Smooth muscle cell (in vitro differentiated cells): ENCODE results near the gene TIAM2. TPM values are rescaled to one million over a fixed set of nuclear protein-coding genes. Genes with fewer than 3 reads are reported as not detected.

Experiments used
- DNase-seq: peaks from one replicate; lab custom pipeline; 2025; ENCODE audit not compliant: unreplicated experiment; lab: John Stamatoyannopoulos, UW
- H2AFZ ChIP-seq: fragments of 200-600 bp; sonication (generic); 2 replicates; pipeline ENCODE4 v1.6.0; 2016; ENCODE audit warnings: antibody characterized with exemption, low read depth, mild to moderate bottlenecking
- H3F3A ChIP-seq: fragments of 200-600 bp; sonication (generic); 2 replicates; pipeline ENCODE4 v1.6.0; 2017; ENCODE audit warnings: antibody characterized with exemption, low read depth
- H3K27ac ChIP-seq: fragments of 200-600 bp; sonication (generic); 2 replicates; pipeline ENCODE4 v1.5.1; 2016; ENCODE audit warnings: low read depth, mild to moderate bottlenecking
- H3K27me3 ChIP-seq: fragments of 200-600 bp; sonication (generic); 2 replicates; pipeline ENCODE4 v1.6.1; 2016; ENCODE audit warnings: low read depth, mild to moderate bottlenecking
- H3K36me3 ChIP-seq: fragments of 200-600 bp; sonication (generic); 2 replicates; pipeline ENCODE4 v1.5.1; 2016; ENCODE audit warnings: low read depth
- H3K4me1 ChIP-seq: fragments of 200-600 bp; sonication (generic); 2 replicates; pipeline ENCODE4 v1.5.1; 2016; ENCODE audit warnings: low read depth
- H3K4me2 ChIP-seq: fragments of 200-600 bp; sonication (generic); 2 replicates; pipeline ENCODE4 v1.6.0; 2016; ENCODE audit warnings: mild to moderate bottlenecking
- H3K4me3 ChIP-seq: fragments of 200-600 bp; sonication (generic); 2 replicates; pipeline ENCODE4 v1.5.1; 2016; ENCODE audit warnings: mild to moderate bottlenecking
- H3K79me2 ChIP-seq: fragments of 200-600 bp; sonication (generic); 2 replicates; pipeline ENCODE4 v1.6.0; 2016; ENCODE audit warnings: low read depth, mild to moderate bottlenecking
- H3K9ac ChIP-seq: fragments of 200-600 bp; sonication (generic); 2 replicates; pipeline ENCODE4 v1.6.0; 2016; ENCODE audit warnings: low read depth
- H3K9me3 ChIP-seq: fragments of 200-600 bp; sonication (generic); replicated peaks from 2 replicates; pipeline ENCODE4 v1.5.1; 2016; ENCODE audit warnings: low read depth
- H4K20me1 ChIP-seq: fragments of 200-600 bp; sonication (generic); 2 replicates; pipeline ENCODE4 v1.6.0; 2016; ENCODE audit warnings: low read depth
- WGBS: methylation state at CpG from one replicate; pipeline ENCODE4 v1.1.7; 2016; ENCODE audit warnings: low lambda C conversion rate; 5-methylcytosine and 5-hydroxymethylcytosine counted together
- polyA plus RNA-seq: library from polyadenylated mRNA; unstranded; fragments of >200 nt; fragmentation: Nextera tagmentation; extraction: Ambion mirVana; gene quantifications from 2 replicates; pipeline ENCODE4 v1.2.1, GENCODE V29; 2016
- total RNA-seq: library from RNA; depleted of rRNA; stranded (reverse); fragments of >200 nt; gene quantifications from 2 replicates; pipeline ENCODE4 v1.2.3, GENCODE V29; 2014
- TF ChIP-seq, protein P1 (sequence below): fragments of 200-600 bp; sonication (generic); IDR thresholded peaks from 2 replicates; pipeline ENCODE4 v1.5.1; 2017; ENCODE audit warnings: borderline replicate concordance, mild to moderate bottlenecking, antibody characterized with exemption; ENCODE audit not compliant: insufficient read depth, poor library complexity, severe bottlenecking

The TIAM2 gene
- total and polyA plus RNA-seq, 2 experiments from 2014 or later, result 13.1 to 24.9 TPM

DNA sequence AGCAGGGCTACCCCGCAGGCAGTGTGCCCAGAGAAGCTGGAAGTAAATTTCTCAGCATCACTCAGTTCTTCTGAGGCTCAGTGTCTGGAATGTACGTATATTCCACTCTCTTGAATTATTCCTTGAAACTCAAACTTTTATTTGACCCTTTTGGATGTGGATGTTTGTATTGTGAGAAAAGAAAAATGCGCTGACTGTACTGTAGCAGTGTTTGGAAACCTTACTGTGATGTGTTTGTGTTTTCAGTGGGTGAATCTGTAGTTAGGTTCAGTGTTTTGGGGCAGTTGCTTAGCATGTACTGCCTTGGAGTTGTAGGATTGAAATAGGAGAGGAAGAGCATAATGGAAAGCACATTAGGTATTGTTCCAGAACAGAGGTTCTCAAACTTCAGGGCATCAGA is 13.5 kb downstream of the TIAM2 start:
- WGBS, result 94% methylated on average over 3 of the region's 3 CpGs
- no peaks in the 10 kb centered on the region for H3K36me3 ChIP-seq
- H3K79me2 ChIP-seq, result peaks cover 22% of the 10 kb centered on the region
- no peak overlapping the region for H3K4me2 ChIP-seq
- no peaks in the 10 kb centered on the region for H3K9me3 ChIP-seq
- peaks cover 14% of the 10 kb centered on the region for H4K20me1 ChIP-seq
- no peaks in the 10 kb centered on the region for H3K27me3 ChIP-seq
- no peak overlapping the region for H3K4me3 ChIP-seq
- no peak overlapping the region for H3K9ac ChIP-seq
- no peaks in the 10 kb centered on the region for H3F3A ChIP-seq
- H2AFZ ChIP-seq, result no peak overlapping the region
- no peaks in the 10 kb centered on the region for H3K4me1 ChIP-seq
- DNase-seq, result no peak
- TF ChIP-seq, protein P1, sequence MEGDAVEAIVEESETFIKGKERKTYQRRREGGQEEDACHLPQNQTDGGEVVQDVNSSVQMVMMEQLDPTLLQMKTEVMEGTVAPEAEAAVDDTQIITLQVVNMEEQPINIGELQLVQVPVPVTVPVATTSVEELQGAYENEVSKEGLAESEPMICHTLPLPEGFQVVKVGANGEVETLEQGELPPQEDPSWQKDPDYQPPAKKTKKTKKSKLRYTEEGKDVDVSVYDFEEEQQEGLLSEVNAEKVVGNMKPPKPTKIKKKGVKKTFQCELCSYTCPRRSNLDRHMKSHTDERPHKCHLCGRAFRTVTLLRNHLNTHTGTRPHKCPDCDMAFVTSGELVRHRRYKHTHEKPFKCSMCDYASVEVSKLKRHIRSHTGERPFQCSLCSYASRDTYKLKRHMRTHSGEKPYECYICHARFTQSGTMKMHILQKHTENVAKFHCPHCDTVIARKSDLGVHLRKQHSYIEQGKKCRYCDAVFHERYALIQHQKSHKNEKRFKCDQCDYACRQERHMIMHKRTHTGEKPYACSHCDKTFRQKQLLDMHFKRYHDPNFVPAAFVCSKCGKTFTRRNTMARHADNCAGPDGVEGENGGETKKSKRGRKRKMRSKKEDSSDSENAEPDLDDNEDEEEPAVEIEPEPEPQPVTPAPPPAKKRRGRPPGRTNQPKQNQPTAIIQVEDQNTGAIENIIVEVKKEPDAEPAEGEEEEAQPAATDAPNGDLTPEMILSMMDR, result no peak
- H3K27ac ChIP-seq, result no peak overlapping the region

DNA sequence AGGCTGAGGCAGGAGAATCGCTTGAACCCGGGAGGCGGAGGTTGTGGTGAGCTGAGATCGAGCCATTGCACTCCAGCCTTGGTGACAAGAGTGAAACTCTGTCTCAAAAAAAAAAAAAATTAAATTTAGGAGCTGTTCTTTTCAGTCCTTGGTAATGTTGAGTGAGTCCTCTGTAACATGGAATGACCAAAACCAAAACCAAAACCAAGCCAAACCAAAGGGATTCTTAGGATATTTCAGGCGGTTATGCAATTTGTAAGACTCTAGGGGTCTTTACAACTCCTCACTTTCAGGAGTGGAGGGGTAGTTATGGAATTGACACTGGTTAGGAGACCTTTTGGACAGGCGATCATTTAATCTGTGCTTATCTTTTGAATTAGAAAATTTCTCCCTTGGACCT is 15.8 kb downstream of the TIAM2 start:
- Histone ChIP-seq H2AFZ (no peak overlapping the region), H3K27ac (no peak overlapping the region)
- no peak for DNase-seq

DNA sequence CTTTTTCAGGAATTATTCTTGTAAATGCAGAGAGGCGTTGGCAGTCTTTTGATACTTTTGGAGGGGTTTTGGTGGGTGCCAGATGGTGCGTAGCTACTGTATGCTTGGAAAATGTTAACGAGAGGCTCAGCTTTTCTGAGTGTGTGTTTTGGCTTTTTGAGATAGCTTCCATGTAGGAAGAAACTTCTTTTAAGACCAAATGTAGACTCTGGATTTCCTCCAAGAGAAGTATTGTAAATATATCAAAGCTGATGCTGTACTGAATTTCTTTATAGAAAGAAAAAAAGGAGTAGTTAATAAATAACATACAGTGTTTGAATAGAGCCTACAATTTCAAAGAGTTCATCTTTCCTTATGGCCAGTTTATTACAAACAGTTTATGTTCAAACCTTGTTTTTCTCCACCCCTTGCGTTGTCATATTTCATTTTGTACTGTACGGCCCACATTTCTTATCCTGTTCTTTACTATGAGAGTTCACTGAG is 16.7 kb downstream of the TIAM2 start:
- Histone ChIP-seq H3K27ac (peak overlapping the region; percentile 46), H3K4me3 (no peak overlapping the region), H3F3A (no peaks in the 10 kb centered on the region), H4K20me1 (peaks cover 14% of the 10 kb centered on the region), H2AFZ (no peak overlapping the region), H3K4me2 (no peak overlapping the region), H3K79me2 (peaks cover 20% of the 10 kb centered on the region), H3K4me1 (peaks cover 10% of the 10 kb centered on the region), H3K9me3 (no peaks in the 10 kb centered on the region), H3K27me3 (no peaks in the 10 kb centered on the region), H3K9ac (no peak overlapping the region), H3K36me3 (no peaks in the 10 kb centered on the region)
- 63% methylated on average over 5 of the region's 5 CpGs for WGBS
- TF ChIP-seq, protein P1, result no peak
- DNase-seq, result no peak

More for the DNA sequence above, 15.8 kb downstream of the TIAM2 start:
- TF ChIP-seq, protein P1, result no peak
- H3K27me3 ChIP-seq, result no peaks in the 10 kb centered on the region
- no peak overlapping the region for H3K9ac ChIP-seq
- H3K36me3 ChIP-seq, result no peaks in the 10 kb centered on the region
- H3K4me2 ChIP-seq, result no peak overlapping the region
- H3K4me1 ChIP-seq, result peaks cover 10% of the 10 kb centered on the region
- no peaks in the 10 kb centered on the region for H3F3A ChIP-seq
- H4K20me1 ChIP-seq, result peaks cover 16% of the 10 kb centered on the region
- 96% methylated on average over 6 of the region's 6 CpGs for WGBS
- H3K9me3 ChIP-seq, result no peaks in the 10 kb centered on the region
- no peak overlapping the region for H3K4me3 ChIP-seq
- peaks cover 20% of the 10 kb centered on the region for H3K79me2 ChIP-seq

DNA sequence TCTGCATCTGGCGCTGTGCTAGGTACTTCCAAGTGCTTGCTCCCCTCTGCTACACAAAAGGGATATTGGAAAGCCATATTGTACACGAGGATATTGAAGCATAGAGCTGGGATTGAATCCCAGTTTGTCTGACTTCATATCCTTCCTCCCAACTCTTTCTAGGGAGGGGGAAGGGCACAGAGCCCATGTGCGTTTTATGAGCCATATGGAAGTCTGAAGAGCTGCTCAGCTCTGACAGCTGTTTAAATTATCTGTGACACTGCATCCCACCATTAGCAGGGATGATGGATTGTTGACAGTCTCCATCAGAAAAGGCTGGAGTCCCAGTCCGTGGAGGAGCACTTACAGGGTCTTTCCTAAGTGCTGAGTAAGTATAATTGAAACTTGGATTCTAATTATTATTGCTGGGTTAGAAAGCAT is 18.4 kb downstream of the TIAM2 start:
- H3K4me2 ChIP-seq, result no peak overlapping the region
- no peak for DNase-seq
- H3K36me3 ChIP-seq, result no peaks in the 10 kb centered on the region
- no peaks in the 10 kb centered on the region for H3F3A ChIP-seq
- peaks cover 10% of the 10 kb centered on the region for H3K4me1 ChIP-seq
- H2AFZ ChIP-seq, result no peak overlapping the region
- H3K79me2 ChIP-seq, result peaks cover 20% of the 10 kb centered on the region
- H3K9me3 ChIP-seq, result no peaks in the 10 kb centered on the region
- WGBS, result 38% methylated on average over 4 of the region's 4 CpGs
- TF ChIP-seq, protein P1, result no peak
- H3K4me3 ChIP-seq, result no peak overlapping the region
- peaks cover 14% of the 10 kb centered on the region for H4K20me1 ChIP-seq
- H3K9ac ChIP-seq, result no peak overlapping the region
- no peak overlapping the region for H3K27ac ChIP-seq
- no peaks in the 10 kb centered on the region for H3K27me3 ChIP-seq
